Type B pancreatic cell (in vitro differentiated cells): ENCODE data around the gene PRRG4. TPM values are rescaled to one million over a fixed set of nuclear protein-coding genes. Genes with fewer than 3 reads are reported as not detected.

ENCODE experiments used
- DNase-seq: peaks from one replicate; pipeline ENCODE4 v3.0.0; 2021; ENCODE audit warnings: mixed read lengths; ENCODE audit not compliant: unreplicated experiment; ENCODE audit errors: extremely low spot score
- H3K27ac Mint-ChIP-seq: 2 replicates; pipeline ENCODE4 v1.8.0; 2021; ENCODE audit warnings: mild to moderate bottlenecking, mixed read lengths
- H3K27me3 Mint-ChIP-seq: 2 replicates; pipeline ENCODE4 v1.8.0; 2021; ENCODE audit warnings: mixed read lengths
- H3K36me3 Mint-ChIP-seq: 2 replicates; pipeline ENCODE4 v1.8.0; 2021; ENCODE audit warnings: mixed read lengths
- H3K4me1 Mint-ChIP-seq: one replicate; pipeline ENCODE4 v1.8.0; 2021; ENCODE audit warnings: mixed read lengths; ENCODE audit not compliant: unreplicated experiment
- H3K4me3 Mint-ChIP-seq: 2 replicates; pipeline ENCODE4 v1.8.0; 2021; ENCODE audit warnings: mild to moderate bottlenecking, mixed read lengths
- H3K9me3 Mint-ChIP-seq: 2 replicates; pipeline ENCODE4 v1.8.0; 2021; ENCODE audit warnings: mixed read lengths
- CTCF ChIP-seq: fragments of 200-600 bp; sonication (generic); conservative IDR thresholded peaks from 2 replicates; pipeline ENCODE4 v1.5.0; 2021; ENCODE audit warnings: antibody characterized with exemption, mild to moderate bottlenecking
- total RNA-seq: library from RNA; stranded (reverse); gene quantifications from 2 replicates; pipeline ENCODE4 v1.2.1, GENCODE V29; 2021; ENCODE audit warnings: low replicate concordance

The PRRG4 gene
- total RNA-seq, 1 donor from 2014 or later = 6.0 TPM

DNA sequence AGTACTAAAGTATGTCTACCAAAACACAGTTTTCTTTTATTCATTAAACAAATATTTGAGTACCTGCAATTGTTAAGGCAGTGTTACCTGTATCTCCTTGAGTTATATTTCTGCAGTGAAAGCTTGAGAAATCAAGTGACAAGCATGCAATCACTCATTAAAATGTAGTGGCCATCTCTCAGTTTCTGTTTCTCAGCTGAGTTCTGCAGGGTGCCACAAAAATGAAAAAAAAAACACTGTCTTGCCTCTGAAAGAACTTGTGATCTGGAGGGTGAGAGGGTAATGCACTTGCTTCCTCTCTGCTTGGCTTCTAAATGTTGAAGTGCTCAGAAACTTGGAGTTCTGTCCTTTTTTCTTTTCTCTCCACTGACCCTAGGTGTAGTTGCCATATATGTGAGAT is 69.7 kb downstream of the PRRG4 start:
- no peaks in the 10 kb centered on the region for H3K27me3 Mint-ChIP-seq

GRCh38 chr11:32902089-32902665 is 72.5 kb downstream of the PRRG4 start:
- H3K9me3 Mint-ChIP-seq = no peaks in the 10 kb centered on the region
- H3K27me3 Mint-ChIP-seq = no peaks in the 10 kb centered on the region
- peaks cover 38% of the 10 kb centered on the region for H3K4me1 Mint-ChIP-seq
- TF ChIP-seq CTCF = no peak
- H3K27ac Mint-ChIP-seq = peak overlapping the region; percentile 35
- no peak overlapping the region for H3K4me3 Mint-ChIP-seq
- no peak for DNase-seq
- H3K36me3 Mint-ChIP-seq = peaks cover 41% of the 10 kb centered on the region

More for the DNA sequence above, 69.7 kb downstream of the PRRG4 start:
- no peak for TF ChIP-seq CTCF
- Mint-ChIP-seq H3K4me3 (no peak overlapping the region), H3K36me3 (peaks cover 42% of the 10 kb centered on the region), H3K9me3 (no peaks in the 10 kb centered on the region), H3K27ac (no peak overlapping the region), H3K4me1 (peaks cover 40% of the 10 kb centered on the region)
- DNase-seq = no peak

GRCh38 chr11:32905028-32905667 is 75.4 kb downstream of the PRRG4 start:
- Mint-ChIP-seq H3K27me3 (no peaks in the 10 kb centered on the region), H3K9me3 (peaks cover 11% of the 10 kb centered on the region), H3K27ac (no peak overlapping the region), H3K4me3 (no peak overlapping the region), H3K36me3 (peaks cover 41% of the 10 kb centered on the region), H3K4me1 (peaks cover 30% of the 10 kb centered on the region)
- no peak for TF ChIP-seq CTCF
- no peak for DNase-seq

Other genes starting within 250 kb of the PRRG4 start
- 256 and 269 TPM in 2 replicates for gene EIF3M, start 246.1 kb upstream of the PRRG4 start, total RNA-seq
- 0.07 TPM in 1 of 2 replicates, not detected in the other for gene CCDC73, start 35.3 kb upstream of the PRRG4 start, total RNA-seq
- 29.4 and 54.4 TPM in 2 replicates for gene QSER1, start 62.9 kb downstream of the PRRG4 start, total RNA-seq
- gene DEPDC7, start 186.0 kb downstream of the PRRG4 start, total RNA-seq = 3.7 and 6.6 TPM in 2 replicates
- 15.5 and 17.0 TPM in 2 replicates for gene TCP11L1, start 209.6 kb downstream of the PRRG4 start, total RNA-seq